Caco-2 (cell line): ENCODE measurements around the gene EFNA1. TPM values are rescaled to one million over a fixed set of nuclear protein-coding genes. Genes with fewer than 3 reads are reported as not detected.
A peak's percentile ranks its signal among the peaks of the same experiment; 100 is the strongest.

ENCODE experiments used
- BruUV-seq: library from RNA; stranded (reverse); fragments of 400-500 nt; replicated peaks from 2 replicates; lab custom pipeline; 2021; lab: Mats Ljungman, UMichigan
- CTCF ChIA-PET: fragments of 300-600 bp; sonication (Branson Sonifier 250); formaldehyde crosslinking; loops from one replicate; lab custom pipeline; 2022; ENCODE audit warnings: antibody characterized with exemption; lab: Charles Lee
- POLR2A ChIA-PET: fragments of 300-600 bp; sonication (Branson Sonifier 250); formaldehyde crosslinking; loops from one replicate; lab custom pipeline; 2022; ENCODE audit warnings: antibody characterized with exemption; lab: Charles Lee
- DNase-seq, 2 experiments: peaks; one replicate each; pipeline versions ENCODE4 v3.0.0 to v3.0.0-alpha.2; 2020 to 2022
- H3K27me3 ChIP-seq: replicated peaks from 2 replicates; pipeline ENCODE4 v1.6.0; 2011; ENCODE audit warnings: low read length; ENCODE audit not compliant: control insufficient read depth, insufficient read depth
- H3K36me3 ChIP-seq: 2 replicates; pipeline ENCODE4 v1.5.1; 2011; ENCODE audit warnings: low read length; ENCODE audit not compliant: control insufficient read depth, insufficient read depth
- H3K4me1 ChIP-seq: fragments of 250-450 bp; sonication (Bioruptor Pico); 2 replicates; pipeline ENCODE4 v1.5.1; 2020; ENCODE audit warnings: mild to moderate bottlenecking
- H3K4me3 ChIP-seq: 2 replicates; pipeline ENCODE4 v1.5.1; 2011; ENCODE audit warnings: low read depth, mild to moderate bottlenecking, control low read depth, low read length
- H3K9me3 ChIP-seq: fragments of 250-450 bp; sonication (Bioruptor Pico); 2 replicates; pipeline ENCODE4 v1.5.1; 2020; ENCODE audit warnings: mild to moderate bottlenecking, moderate library complexity
- H3K27ac Mint-ChIP-seq: one replicate; pipeline ENCODE4 v1.8.0; 2022; ENCODE audit warnings: mixed read lengths; ENCODE audit not compliant: unreplicated experiment
- H3K27me3 Mint-ChIP-seq: one replicate; pipeline ENCODE4 v1.8.0; 2022; ENCODE audit warnings: mixed read lengths; ENCODE audit not compliant: insufficient read depth, unreplicated experiment
- H3K36me3 Mint-ChIP-seq: one replicate; pipeline ENCODE4 v1.8.0; 2022; ENCODE audit warnings: mild to moderate bottlenecking, mixed read lengths; ENCODE audit not compliant: insufficient read depth, unreplicated experiment
- H3K4me1 Mint-ChIP-seq: one replicate; pipeline ENCODE4 v1.8.0; 2022; ENCODE audit warnings: low read depth, mixed read lengths; ENCODE audit not compliant: unreplicated experiment
- H3K4me3 Mint-ChIP-seq: one replicate; pipeline ENCODE4 v1.8.0; 2022; ENCODE audit warnings: mild to moderate bottlenecking, moderate library complexity, mixed read lengths; ENCODE audit not compliant: unreplicated experiment
- H3K9me3 Mint-ChIP-seq: one replicate; pipeline ENCODE4 v1.8.0; 2022; ENCODE audit warnings: mixed read lengths; ENCODE audit not compliant: unreplicated experiment
- CTCF ChIP-seq, 2 experiments: fragments of 200-600 bp in 1 of 2; IDR thresholded peaks; 1 replicate in 1 of 2; 2 replicates in 1 of 2; pipeline versions ENCODE4 v1.5.1 to v1.8.0; 2011 to 2022; ENCODE audit warnings: antibody characterized with exemption in 1 of 2, control low read depth in 1 of 2, inconsistent platforms in 1 of 2, low read depth in 1 of 2, low read length in 1 of 2, mild to moderate bottlenecking in 1 of 2, moderate library complexity in 1 of 2; ENCODE audit not compliant: insufficient read depth in 1 of 2, severe bottlenecking in 1 of 2, unreplicated experiment in 1 of 2
- intact Hi-C: fragments of 100-400 bp; cut with micrococcal nuclease; formaldehyde crosslinking; loops from one replicate; pipeline ENCODE4 v1.10.0; 2022; ENCODE audit not compliant: unreplicated experiment
- total RNA-seq: library from RNA; stranded (reverse); gene quantifications from 2 replicates; pipeline ENCODE4 v1.2.3, GENCODE V29; 2022

Gene EFNA1
- total RNA-seq, 1 experiment from 2014 or later = 47.9 TPM

- TF ChIP-seq CTCF (IDR thresholded peaks at IDR 0.05; ENCODE audit: insufficient read depth in 1 of 2, low read depth in 1 of 2, low read length in 1 of 2, severe bottlenecking in 1 of 2, unreplicated experiment in 1 of 2) = no peak
- peak overlapping the region; percentile 50 for H3K4me3 ChIP-seq
- POLR2A ChIA-PET = interaction anchor here (1.2 kb wide), 1 partner anchor 15 kb away, joined by 6 read pairs; the partner anchor contains the start of gene EFNA4
- Mint-ChIP-seq H3K9me3 (no peaks in the 10 kb centered on the region), H3K27me3 (peaks cover 17% of the 10 kb centered on the region), H3K4me1 (peaks cover 24% of the 10 kb centered on the region), H3K4me3 (peak overlapping the region; percentile 77), H3K27ac (no peak overlapping the region), H3K36me3 (peaks cover 6% of the 10 kb centered on the region)
- no peaks in the 10 kb centered on the region for H3K36me3 ChIP-seq
- peaks cover 5% of the 10 kb centered on the region; the same call in 1 of the 2 replicates for H3K27me3 ChIP-seq
- CTCF ChIA-PET = interaction anchor here (0.6 to 1.2 kb wide), 8 partner anchors 11 to 545 kb away, joined by 3 to 11 read pairs (median 4); no protein-coding TSS in a partner anchor
- H3K4me1 ChIP-seq = peaks cover 35% of the 10 kb centered on the region
- H3K9me3 ChIP-seq = no peaks in the 10 kb centered on the region
- no peak for DNase-seq
- no TSS peak for BruUV-seq
- intact Hi-C loops = no loop called here
Observed at GRCh38 chr1:155079210-155079486, 48.5 kb upstream of the EFNA1 start.

GRCh38 chr1:155079487-155080311 is 48.0 kb upstream of the EFNA1 start:
- no peaks in the 10 kb centered on the region for H3K36me3 ChIP-seq
- no peaks in the 10 kb centered on the region for H3K9me3 ChIP-seq
- H3K4me1 Mint-ChIP-seq = peaks cover 24% of the 10 kb centered on the region
- CTCF ChIA-PET = interaction anchor here (0.8 to 1.9 kb wide), 4 partner anchors 12 to 93 kb away, joined by 3 to 8 read pairs (median 5); partner anchors contain the start of gene KRTCAP2
- H3K4me3 Mint-ChIP-seq = peak overlapping the region; percentile 77
- peaks cover 17% of the 10 kb centered on the region for H3K27me3 Mint-ChIP-seq
- no peak for DNase-seq
- peaks cover 38% of the 10 kb centered on the region for H3K4me1 ChIP-seq
- H3K9me3 Mint-ChIP-seq = no peaks in the 10 kb centered on the region
- POLR2A ChIA-PET = no interaction called here
- intact Hi-C loops = loop anchor here (5.0 to 10.0 kb wide), 3 partner anchors 77 to 415 kb away; partner anchors contain the start of genes KCNN3 and ZBTB7B
- H3K4me3 ChIP-seq = peak overlapping the region; percentile 50
- peaks cover 9% of the 10 kb centered on the region for H3K36me3 Mint-ChIP-seq
- H3K27me3 ChIP-seq = peaks cover 5% of the 10 kb centered on the region; the same call in 1 of the 2 replicates
- BruUV-seq = no TSS peak
- no peak overlapping the region for H3K27ac Mint-ChIP-seq
- TF ChIP-seq CTCF (IDR thresholded peaks at IDR 0.05; ENCODE audit: insufficient read depth in 1 of 2, low read depth in 1 of 2, low read length in 1 of 2, severe bottlenecking in 1 of 2, unreplicated experiment in 1 of 2) = no peak

- POLR2A ChIA-PET = no interaction called here
- H3K27me3 Mint-ChIP-seq = peaks cover 17% of the 10 kb centered on the region
- peaks cover 24% of the 10 kb centered on the region for H3K4me1 Mint-ChIP-seq
- peak; percentile 65 to 78 for DNase-seq
- no TSS peak for BruUV-seq
- H3K9me3 Mint-ChIP-seq = no peaks in the 10 kb centered on the region
- peak overlapping the region; percentile 50 for H3K4me3 ChIP-seq
- intact Hi-C loops = loop anchor here (5.0 to 10.0 kb wide), 3 partner anchors 78 to 416 kb away; partner anchors contain the start of genes KCNN3 and ZBTB7B
- H3K27ac Mint-ChIP-seq = no peak overlapping the region
- peak overlapping the region; percentile 77 for H3K4me3 Mint-ChIP-seq
- CTCF ChIA-PET = interaction anchor here (0.7 to 1.9 kb wide), 6 partner anchors 10 to 93 kb away, joined by 3 to 5 read pairs (median 4); partner anchors contain the start of gene KRTCAP2
- H3K9me3 ChIP-seq = no peaks in the 10 kb centered on the region
- TF ChIP-seq CTCF (IDR thresholded peaks at IDR 0.05; ENCODE audit: insufficient read depth in 1 of 2, low read depth in 1 of 2, low read length in 1 of 2, severe bottlenecking in 1 of 2, unreplicated experiment in 1 of 2) = no peak
- H3K4me1 ChIP-seq = peaks cover 38% of the 10 kb centered on the region
- peaks cover 5% of the 10 kb centered on the region; the same call in 1 of the 2 replicates for H3K27me3 ChIP-seq
- no peaks in the 10 kb centered on the region for H3K36me3 ChIP-seq
- H3K36me3 Mint-ChIP-seq = peaks cover 14% of the 10 kb centered on the region
Observed at GRCh38 chr1:155080312-155081228, 47.1 kb upstream of the EFNA1 start.
